Glomerular endothelial cell (primary cell): Measurements from ENCODE around the gene TMEM150B. TPM values are rescaled to one million over a fixed set of nuclear protein-coding genes. Genes with fewer than 3 reads are reported as not detected.

Experiments used
- DNase-seq: peaks from one replicate; pipeline ENCODE4 v3.0.0-alpha.2; 2011; ENCODE audit warnings: low read depth, low spot score; ENCODE audit errors: extremely low read depth
- total RNA-seq: library from RNA; depleted of rRNA; stranded (reverse); fragments of >200 nt; gene quantifications from 2 replicates; pipeline ENCODE4 v1.2.3, GENCODE V29; 2015

The TMEM150B gene
- total RNA-seq, 1 donor from 2014 or later: not detected

GRCh38 chr19:55355213-55355821 lies 30.2 kb upstream of the TMEM150B start:
- DNase-seq: no peak

DNA sequence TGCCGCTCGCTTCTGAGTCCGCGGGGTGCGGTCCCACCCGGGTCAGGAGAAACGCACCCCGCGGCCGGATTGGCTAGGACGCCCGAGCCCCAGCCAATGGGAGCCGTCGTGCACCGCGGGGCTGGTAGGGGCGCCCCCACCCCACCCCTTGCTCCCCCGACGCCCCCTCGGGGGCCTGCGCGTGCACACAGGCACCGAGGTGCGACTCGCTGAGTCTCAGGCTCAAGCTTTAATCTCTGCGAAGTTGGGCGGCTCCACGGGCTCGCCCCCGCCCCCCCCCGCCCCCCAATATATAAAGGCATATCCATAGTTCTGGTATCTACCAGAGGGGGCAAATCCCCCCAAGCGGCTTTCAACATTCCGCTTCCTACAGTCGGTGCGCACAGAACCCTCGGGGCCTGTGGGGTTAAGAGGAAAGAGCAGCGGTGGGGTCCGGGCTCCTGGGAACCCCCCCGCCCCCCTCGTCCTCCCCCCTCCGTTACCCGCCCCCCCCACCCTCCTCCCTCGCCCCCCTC lies 29.6 kb upstream of the TMEM150B start, which contains the start of gene COX6B2:
COX6B2 (minus strand) TSS at position 22 of the 515 bp plus-strand sequence. CDS start 198 bp downstream, outside the sequence.
- DNase-seq: no peak

DNA sequence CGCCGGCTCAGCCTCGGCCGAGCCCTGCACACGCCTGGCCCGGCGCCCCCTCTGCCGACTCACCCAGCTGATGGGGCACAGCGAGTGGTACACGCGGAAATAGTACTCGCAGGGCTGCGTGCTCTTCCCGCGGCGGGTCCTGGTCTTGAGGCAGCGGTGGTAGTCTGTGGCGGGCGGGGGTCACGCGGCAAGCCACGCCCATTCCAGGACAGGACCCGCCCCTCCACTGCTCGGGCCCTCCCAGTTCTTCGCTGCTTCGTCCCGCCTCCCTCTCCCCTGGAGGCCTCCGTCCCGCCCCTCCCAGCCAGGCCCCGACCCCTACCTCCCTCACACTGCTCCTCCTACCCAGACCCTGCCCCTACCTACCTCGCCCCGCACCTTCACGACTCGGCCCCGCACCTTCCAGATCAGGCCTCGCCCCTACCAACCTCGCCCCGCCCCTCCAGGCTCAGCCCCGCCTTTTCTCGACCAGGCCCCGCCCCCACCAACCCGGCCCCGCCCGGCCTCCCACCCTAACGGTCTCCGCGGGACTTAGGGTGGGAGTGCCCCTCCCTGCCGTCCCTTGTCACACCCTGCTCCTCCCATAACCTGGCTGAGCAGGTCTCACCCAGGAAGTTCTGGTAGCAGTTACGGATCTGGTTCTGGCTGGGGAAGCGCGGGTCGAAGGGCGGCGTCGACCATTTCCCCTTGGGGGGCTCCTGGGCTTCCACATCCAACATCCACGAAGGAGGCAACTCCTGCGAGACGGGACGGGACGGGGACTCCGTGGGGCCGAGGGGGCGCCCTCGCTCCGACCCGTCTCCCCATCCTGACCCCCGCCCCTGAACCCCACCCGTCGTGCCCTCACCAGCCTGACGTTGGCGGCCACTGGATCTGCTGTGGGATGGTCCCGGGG lies 28.9 kb upstream of the TMEM150B start:
- no peak for DNase-seq

GRCh38 chr19:55353356-55353802 lies 28.2 kb upstream of the TMEM150B start:
- DNase-seq: no peak

- DNase-seq: no peak
Measured at GRCh38 chr19:55352549-55353145, 27.5 kb upstream of the TMEM150B start.

DNA sequence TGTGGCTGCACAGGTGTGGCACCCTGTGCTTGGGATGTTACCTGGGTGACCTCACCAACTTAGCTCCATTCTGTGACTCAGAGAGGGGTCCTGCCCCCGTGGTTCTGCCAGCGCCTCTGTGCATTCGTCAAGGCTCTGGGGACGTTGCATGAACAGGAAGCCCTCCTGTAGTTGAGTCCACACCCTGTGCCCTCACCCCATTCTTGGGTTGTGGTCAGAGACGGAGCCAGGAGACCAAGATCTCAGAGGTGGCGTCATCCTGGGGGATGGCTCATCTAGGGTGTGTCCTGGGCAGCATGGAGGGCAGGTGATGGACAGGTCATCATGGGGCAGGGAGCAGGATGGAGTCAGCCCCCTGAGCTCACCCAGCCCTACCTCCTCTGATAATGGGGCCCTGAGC lies 26.9 kb upstream of the TMEM150B start:
- no peak for DNase-seq

- no peak for DNase-seq
Measured at GRCh38 chr19:55350620-55351315, 25.6 kb upstream of the TMEM150B start.

GRCh38 chr19:55348317-55349034 lies 23.3 kb upstream of the TMEM150B start:
- no peak for DNase-seq

DNA sequence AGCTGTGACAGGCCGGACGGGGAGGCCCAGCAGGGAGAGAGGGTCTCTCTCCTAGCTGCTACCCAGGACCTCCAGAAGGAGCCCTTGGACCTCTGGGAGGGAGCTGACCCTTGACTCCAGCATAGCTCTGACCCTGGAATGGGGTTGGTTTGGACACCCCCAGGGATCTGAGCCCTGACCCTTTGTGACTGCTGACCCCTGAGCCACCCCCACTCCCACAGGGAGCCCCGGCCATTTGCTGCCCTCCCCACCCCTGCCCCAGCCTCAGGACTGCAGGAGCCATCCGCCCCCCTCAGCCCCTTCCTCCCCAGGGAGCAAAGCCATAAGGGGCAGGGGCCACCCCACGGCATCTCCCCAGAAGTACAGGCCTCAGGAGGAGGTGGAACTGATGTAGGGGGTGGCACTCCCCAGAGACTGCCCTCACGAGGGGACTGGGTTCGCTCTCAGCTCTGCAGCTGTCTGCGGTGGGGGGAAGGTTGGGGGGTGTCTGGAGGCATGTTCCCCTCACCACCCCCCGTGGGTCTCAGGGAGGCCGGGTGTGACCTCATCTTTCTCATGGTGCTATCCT lies 22.4 kb upstream of the TMEM150B start:
- no peak for DNase-seq

DNA sequence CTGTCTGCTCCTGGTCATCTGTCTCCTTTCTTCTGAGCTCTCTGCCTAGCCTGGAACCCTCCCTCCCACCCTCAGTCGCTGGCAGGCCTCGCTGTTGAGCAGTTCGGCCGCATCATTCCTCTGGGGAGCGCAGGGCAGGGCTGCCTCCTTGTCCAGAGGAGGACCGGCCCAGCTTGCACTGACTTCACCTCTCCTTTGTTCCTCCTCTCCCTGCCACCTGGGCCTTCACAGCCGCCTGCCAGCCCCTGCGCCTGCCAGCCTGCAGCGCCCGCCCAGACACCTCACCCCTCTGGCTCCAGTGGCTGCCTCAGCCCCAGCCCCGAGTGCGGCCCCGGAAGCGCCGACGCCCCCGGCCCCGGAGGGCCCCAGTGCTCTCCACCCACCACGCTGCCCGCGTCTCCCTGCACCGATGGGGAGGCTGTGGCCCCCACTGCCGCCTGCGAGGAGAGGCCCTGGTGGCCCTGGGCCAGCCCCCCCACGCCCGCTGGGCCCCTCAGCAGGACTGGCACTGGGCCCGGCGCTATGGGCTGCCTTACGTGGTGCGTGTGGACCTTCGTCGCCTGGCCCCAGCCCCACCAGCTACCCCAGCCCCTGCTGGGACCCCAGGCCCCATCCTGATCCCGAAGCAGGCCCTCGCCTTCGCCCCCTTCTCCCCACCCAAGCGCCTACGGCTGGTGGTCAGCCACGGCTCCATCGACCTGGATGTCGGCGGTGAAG lies 21.7 kb upstream of the TMEM150B start:
- no peak for DNase-seq

GRCh38 chr19:55345818-55346724 lies 20.9 kb upstream of the TMEM150B start:
- no peak for DNase-seq

DNA sequence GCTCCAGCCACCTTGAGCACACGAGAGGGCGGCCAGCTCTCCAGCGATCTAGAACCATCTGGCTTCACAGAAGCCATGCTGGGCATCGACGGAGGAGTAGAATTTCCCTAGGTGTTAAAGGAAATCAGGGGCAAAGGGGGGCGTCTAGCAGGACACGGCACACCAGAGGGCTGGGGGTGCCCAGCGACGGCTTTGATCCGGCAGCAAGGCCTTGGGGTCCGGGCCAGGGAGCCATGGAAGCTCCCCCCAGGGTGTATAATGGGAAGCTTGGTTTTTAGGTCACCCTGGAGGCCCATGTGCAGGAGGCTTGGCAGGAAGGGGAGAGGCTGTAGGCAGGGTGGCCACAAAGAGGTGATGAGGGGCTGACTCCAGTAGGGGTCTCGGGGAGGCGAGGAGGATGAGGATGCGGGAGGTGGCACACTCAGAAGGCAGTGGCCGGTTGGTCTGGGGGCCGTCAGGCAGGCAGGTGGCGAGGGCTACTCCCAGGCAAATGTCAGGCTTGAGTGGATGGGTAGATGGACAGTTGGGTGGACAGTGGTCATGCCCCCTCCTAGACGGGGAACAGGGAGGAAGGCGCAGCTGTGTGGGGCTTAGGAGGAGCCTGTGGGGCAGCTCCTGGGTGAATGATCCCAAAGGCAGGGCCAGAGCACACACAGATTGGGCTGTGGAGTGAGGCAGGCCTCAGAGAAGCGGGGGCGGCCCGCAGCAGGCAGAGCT lies 20.1 kb upstream of the TMEM150B start:
- no peak for DNase-seq

GRCh38 chr19:55344444-55344843 lies 19.3 kb upstream of the TMEM150B start:
- no peak for DNase-seq

DNA sequence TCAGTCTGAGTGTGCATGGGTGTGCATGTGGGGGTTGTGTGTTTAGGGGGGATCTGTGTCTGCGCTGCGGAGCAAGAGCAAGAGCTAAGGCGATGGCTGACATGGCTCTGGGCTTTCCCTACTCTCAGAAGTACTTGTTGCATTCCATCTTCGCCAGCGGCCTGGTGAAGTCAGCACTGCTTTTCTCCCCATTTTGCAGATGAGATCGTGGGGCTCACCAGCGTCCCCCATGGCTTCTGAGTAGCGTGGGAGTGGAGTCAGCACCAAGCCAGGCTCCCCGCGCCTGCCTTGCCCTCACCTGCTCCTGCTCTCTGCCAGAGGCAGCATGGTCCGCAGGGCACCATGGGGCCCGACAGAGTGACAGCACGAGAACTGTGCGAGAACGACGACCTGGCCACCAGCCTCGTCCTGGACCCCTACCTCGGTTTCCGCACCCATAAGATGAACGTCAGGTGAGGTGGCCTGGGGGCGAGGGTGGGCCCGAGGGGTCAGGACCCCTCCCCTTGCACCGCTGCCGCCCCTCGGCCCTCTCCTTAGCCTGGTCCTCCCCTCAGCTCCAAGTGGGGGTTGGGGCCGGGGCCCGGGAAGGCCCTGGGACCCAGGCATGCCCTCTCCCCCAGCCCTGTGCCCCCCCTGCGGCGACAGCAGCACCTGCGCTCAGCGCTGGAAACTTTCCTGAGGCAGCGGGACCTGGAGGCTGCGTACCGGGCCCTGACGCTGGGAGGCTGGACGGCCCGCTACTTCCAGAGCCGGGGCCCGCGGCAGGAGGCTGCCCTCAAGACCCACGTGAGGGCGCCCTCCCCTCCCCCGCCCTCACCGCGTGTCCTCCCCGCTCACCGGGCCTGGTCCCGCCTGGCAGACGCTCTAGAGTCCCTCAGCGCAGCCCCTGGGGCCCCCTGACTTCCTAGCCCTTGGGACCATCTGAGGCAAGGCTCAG lies 16.7 kb upstream of the TMEM150B start:
- no peak for DNase-seq

GRCh38 chr19:55341171-55341588 lies 16.0 kb upstream of the TMEM150B start:
- no peak for DNase-seq

GRCh38 chr19:55340784-55341147 lies 15.6 kb upstream of the TMEM150B start:
- DNase-seq: no peak
